Measurements from ENCODE around the gene HRH2.
A peak's percentile ranks its signal among the peaks of the same experiment; 100 is the strongest.

HRH2 gene

DNA sequence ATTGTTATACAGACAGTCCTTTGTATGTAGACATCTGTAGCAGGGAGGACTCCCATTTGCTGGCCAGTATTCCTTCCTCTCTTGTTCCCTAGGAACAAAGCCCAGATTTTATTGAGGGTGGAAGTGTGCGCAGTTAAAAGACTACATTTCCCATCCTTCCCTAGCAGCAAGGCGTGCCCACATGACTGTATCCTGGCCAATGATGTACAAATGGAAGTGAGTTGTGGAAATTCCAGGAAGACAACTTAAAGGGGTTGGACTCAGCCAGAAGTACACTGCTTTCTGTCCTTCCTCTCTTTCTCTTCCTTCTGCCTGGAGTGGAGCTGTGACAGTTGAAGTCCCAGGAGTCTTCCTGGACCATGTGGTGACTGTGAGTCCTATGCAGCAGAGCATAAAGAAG is 89.0 kb downstream of the HRH2 start:
- H3K36me3 ChIP-seq (replicated peaks in 1 of 2; ENCODE audit: control insufficient read depth in 2 of 2, insufficient read depth in 2 of 2, low read length in 2 of 2), result no peaks in the 10 kb centered on the region
- H3K9ac ChIP-seq (ENCODE audit: low read depth, low read length, poor library complexity), result no peak overlapping the region

DNA sequence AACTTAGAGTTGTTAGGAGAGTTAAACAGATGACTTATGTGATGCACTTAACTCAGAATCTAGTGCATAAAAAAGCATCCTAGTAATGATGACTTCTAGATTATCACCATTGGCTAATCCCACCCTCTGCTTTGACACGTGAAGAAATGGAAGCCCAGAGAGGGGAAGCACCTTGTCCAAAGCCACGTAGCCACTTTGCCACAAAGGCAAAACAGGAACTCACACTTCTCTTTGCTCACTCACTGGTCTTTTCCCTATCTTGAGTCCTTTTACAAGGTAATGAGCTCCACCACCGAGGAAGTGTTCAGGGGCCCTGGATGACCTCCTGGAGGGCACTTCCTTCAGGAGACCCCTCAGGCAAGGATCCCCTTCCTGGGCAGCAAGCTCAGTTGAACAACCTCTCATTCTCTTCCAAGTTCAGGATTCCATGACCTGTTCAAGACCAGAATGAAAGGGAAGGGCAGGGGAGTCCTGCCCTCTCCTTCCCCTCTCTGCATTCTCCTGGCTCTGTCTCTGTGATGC is 89.7 kb downstream of the HRH2 start:
- no peak for DNase-seq (ENCODE audit: low spot score)
- H2BK12ac ChIP-seq (ENCODE audit: low read length), result no peak overlapping the region
- no peak overlapping the region for H3K27ac ChIP-seq (replicated peaks; ENCODE audit: low read length)
- no peaks in the 10 kb centered on the region for H3K9me3 ChIP-seq (replicated peaks in 1 of 2; ENCODE audit: control insufficient read depth in 2 of 2, insufficient read depth in 1 of 2, low read depth in 1 of 2, low read length in 2 of 2)
- H2BK120ac ChIP-seq (ENCODE audit: low read depth, low read length), result no peak overlapping the region
- no peak overlapping the region for H2BK15ac ChIP-seq (ENCODE audit: low read length)
- H3K27me3 ChIP-seq (ENCODE audit: control insufficient read depth in 3 of 3, insufficient read depth in 3 of 3, low read depth in 1 of 3, low read length in 3 of 3), result peaks cover 0 to 4% (median 0%) of the 10 kb centered on the region in 3 experiments
- H4K8ac ChIP-seq (ENCODE audit: low read depth, low read length), result no peak overlapping the region
- H2AFZ ChIP-seq (ENCODE audit: low read length), result no peak overlapping the region
- no peak overlapping the region for H3K18ac ChIP-seq (ENCODE audit: low read length)
- H3K23ac ChIP-seq (ENCODE audit: low read depth, low read length, poor library complexity), result no peak overlapping the region
- H4K91ac ChIP-seq (ENCODE audit: low read depth, low read length, poor library complexity), result no peak overlapping the region
- no peak overlapping the region for H3K9ac ChIP-seq (ENCODE audit: low read depth, low read length, poor library complexity)
- WGBS, 2 donors (ENCODE audit: extremely low coverage in 2 of 2, insufficient read length in 2 of 2, insufficient replicate concordance in 1 of 2), result no CpG with 5 or more reads among the region's 3 CpGs
- H3K4me3 ChIP-seq (ENCODE audit: low read length in 2 of 2), result no peak overlapping the region
- H2BK5ac ChIP-seq (ENCODE audit: low read length), result no peak overlapping the region
- H3K4me2 ChIP-seq (ENCODE audit: insufficient read depth, low read length, poor library complexity, severe bottlenecking), result no peak overlapping the region
- peaks cover 0 to 2% of the 10 kb centered on the region in 2 donors for H3K4me1 ChIP-seq (ENCODE audit: control insufficient read depth in 2 of 2, insufficient read depth in 1 of 2, low read depth in 1 of 2, low read length in 2 of 2)
- H3K79me1 ChIP-seq (ENCODE audit: low read depth, low read length), result no peaks in the 10 kb centered on the region
- no peak overlapping the region for H3K14ac ChIP-seq (ENCODE audit: low read length)
- no peaks in the 10 kb centered on the region for H3K36me3 ChIP-seq (replicated peaks in 1 of 2; ENCODE audit: control insufficient read depth in 2 of 2, insufficient read depth in 2 of 2, low read length in 2 of 2)
- no peak overlapping the region for H2AK5ac ChIP-seq (ENCODE audit: low read depth, low read length)
- H3K4ac ChIP-seq (ENCODE audit: low read length), result no peak overlapping the region

More for the DNA sequence above, 89.0 kb downstream of the HRH2 start:
- peak; percentile 23 for DNase-seq (ENCODE audit: low spot score)
- H3K79me1 ChIP-seq (ENCODE audit: low read depth, low read length), result no peaks in the 10 kb centered on the region
- no peak overlapping the region for H2BK15ac ChIP-seq (ENCODE audit: low read length)
- H3K23ac ChIP-seq (ENCODE audit: low read depth, low read length, poor library complexity), result no peak overlapping the region
- no peak overlapping the region for H3K4ac ChIP-seq (ENCODE audit: low read length)
- H3K18ac ChIP-seq (ENCODE audit: low read length), result no peak overlapping the region
- H3K14ac ChIP-seq (ENCODE audit: low read length), result no peak overlapping the region
- H3K9me3 ChIP-seq (replicated peaks in 1 of 2; ENCODE audit: control insufficient read depth in 2 of 2, insufficient read depth in 1 of 2, low read depth in 1 of 2, low read length in 2 of 2), result no peaks in the 10 kb centered on the region
- no peak overlapping the region for H2BK120ac ChIP-seq (ENCODE audit: low read depth, low read length)
- peak overlapping the region; percentile 82 for H2AFZ ChIP-seq (ENCODE audit: low read length)
- no peak overlapping the region for H3K27ac ChIP-seq (replicated peaks; ENCODE audit: low read length)
- H3K4me3 ChIP-seq (ENCODE audit: low read length in 2 of 2), result no peak overlapping the region
- no CpG with 5 or more reads among the region's 2 CpGs for WGBS, 2 donors (ENCODE audit: extremely low coverage in 2 of 2, insufficient read length in 2 of 2, insufficient replicate concordance in 1 of 2)
- H4K91ac ChIP-seq (ENCODE audit: low read depth, low read length, poor library complexity), result no peak overlapping the region
- no peak overlapping the region for H2BK12ac ChIP-seq (ENCODE audit: low read length)
- peaks cover 0 to 2% of the 10 kb centered on the region in 2 donors for H3K4me1 ChIP-seq (ENCODE audit: control insufficient read depth in 2 of 2, insufficient read depth in 1 of 2, low read depth in 1 of 2, low read length in 2 of 2)
- no peak overlapping the region for H2AK5ac ChIP-seq (ENCODE audit: low read depth, low read length)
- no peak overlapping the region for H4K8ac ChIP-seq (ENCODE audit: low read depth, low read length)
- H3K27me3 ChIP-seq (ENCODE audit: control insufficient read depth in 3 of 3, insufficient read depth in 3 of 3, low read depth in 1 of 3, low read length in 3 of 3), result peaks cover 0 to under 1% (median 0%) of the 10 kb centered on the region in 3 experiments
- no peak overlapping the region for H2BK5ac ChIP-seq (ENCODE audit: low read length)
- H3K4me2 ChIP-seq (ENCODE audit: insufficient read depth, low read length, poor library complexity, severe bottlenecking), result no peak overlapping the region

DNA sequence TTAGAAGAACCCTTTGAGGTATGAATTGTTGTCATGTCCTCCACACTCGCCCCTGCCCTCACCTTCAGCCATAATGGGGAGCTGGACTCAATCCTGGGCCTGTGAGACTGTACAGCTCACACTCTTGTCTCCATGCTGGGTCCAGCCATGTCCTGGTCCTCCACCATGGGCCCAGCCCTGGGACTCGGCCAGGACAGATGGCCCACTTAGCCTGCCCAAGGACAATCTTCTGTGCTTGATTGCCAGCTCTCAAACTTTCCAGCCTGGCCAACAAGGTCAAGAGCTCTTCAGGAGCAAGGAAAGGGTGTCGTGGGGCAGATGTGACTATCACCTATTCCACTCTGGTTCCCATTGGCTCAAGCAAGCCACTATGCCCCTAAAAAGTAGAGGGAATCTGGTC is 90.8 kb downstream of the HRH2 start:
- Histone ChIP-seq H3K18ac (ENCODE audit: low read length) (no peak overlapping the region), H2BK5ac (ENCODE audit: low read length) (no peak overlapping the region), H3K9me3 (replicated peaks in 1 of 2; ENCODE audit: control insufficient read depth in 2 of 2, insufficient read depth in 1 of 2, low read depth in 1 of 2, low read length in 2 of 2) (no peaks in the 10 kb centered on the region), H4K91ac (ENCODE audit: low read depth, low read length, poor library complexity) (no peak overlapping the region), H3K23ac (ENCODE audit: low read depth, low read length, poor library complexity) (no peak overlapping the region), H3K14ac (ENCODE audit: low read length) (no peak overlapping the region), H3K4ac (ENCODE audit: low read length) (no peak overlapping the region), H3K9ac (ENCODE audit: low read depth, low read length, poor library complexity) (no peak overlapping the region), H3K36me3 (replicated peaks in 1 of 2; ENCODE audit: control insufficient read depth in 2 of 2, insufficient read depth in 2 of 2, low read length in 2 of 2) (no peaks in the 10 kb centered on the region), H2BK15ac (ENCODE audit: low read length) (no peak overlapping the region), H3K27me3 (ENCODE audit: control insufficient read depth in 3 of 3, insufficient read depth in 3 of 3, low read depth in 1 of 3, low read length in 3 of 3) (peaks cover 0 to 4% (median 0%) of the 10 kb centered on the region in 3 experiments), H3K79me1 (ENCODE audit: low read depth, low read length) (no peaks in the 10 kb centered on the region), H3K4me1 (ENCODE audit: control insufficient read depth in 2 of 2, insufficient read depth in 1 of 2, low read depth in 1 of 2, low read length in 2 of 2) (peaks cover 3 to 8% of the 10 kb centered on the region in 2 donors), H3K27ac (replicated peaks; ENCODE audit: low read length) (no peak overlapping the region), H2BK12ac (ENCODE audit: low read length) (no peak overlapping the region), H2AK5ac (ENCODE audit: low read depth, low read length) (no peak overlapping the region), H4K8ac (ENCODE audit: low read depth, low read length) (no peak overlapping the region), H2AFZ (ENCODE audit: low read length) (no peak overlapping the region), H3K4me3 (ENCODE audit: low read length in 2 of 2) (peak overlapping the region in 1 of 2 donors; percentile 13), H2BK120ac (ENCODE audit: low read depth, low read length) (no peak overlapping the region), H3K4me2 (ENCODE audit: insufficient read depth, low read length, poor library complexity, severe bottlenecking) (no peak overlapping the region)
- no CpG with 5 or more reads among the region's 3 CpGs for WGBS, 2 donors (ENCODE audit: extremely low coverage in 2 of 2, insufficient read length in 2 of 2, insufficient replicate concordance in 1 of 2)
- no peak for DNase-seq (ENCODE audit: low spot score)

DNA sequence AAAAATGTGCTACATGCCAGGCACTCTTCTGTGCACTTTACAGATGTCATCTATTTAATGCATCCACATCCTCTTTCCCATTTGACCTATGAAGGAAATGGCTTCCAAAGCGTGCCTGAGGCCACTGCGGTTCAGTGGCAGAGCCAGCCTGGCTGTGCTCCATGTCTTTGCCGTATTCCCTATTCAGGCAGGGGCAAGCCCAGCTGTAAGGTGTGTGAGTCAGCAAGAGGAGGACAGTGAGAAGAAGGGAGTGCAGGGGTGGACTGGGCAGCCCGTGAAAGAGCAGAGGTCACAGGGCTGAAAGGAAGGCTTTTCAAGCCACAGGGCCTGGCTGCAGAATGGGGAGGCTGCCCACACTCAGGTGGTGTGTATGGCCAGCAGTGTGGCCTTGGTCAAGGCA is 91.7 kb downstream of the HRH2 start:
- peaks cover 0 to 4% (median 0%) of the 10 kb centered on the region in 3 experiments for H3K27me3 ChIP-seq (ENCODE audit: control insufficient read depth in 3 of 3, insufficient read depth in 3 of 3, low read depth in 1 of 3, low read length in 3 of 3)
- no CpG with 5 or more reads among the region's 4 CpGs for WGBS, 2 donors (ENCODE audit: extremely low coverage in 2 of 2, insufficient read length in 2 of 2, insufficient replicate concordance in 1 of 2)

More for the DNA sequence above, 91.7 kb downstream of the HRH2 start:
- H4K8ac ChIP-seq (ENCODE audit: low read depth, low read length), result no peak overlapping the region
- no peaks in the 10 kb centered on the region for H3K36me3 ChIP-seq (replicated peaks in 1 of 2; ENCODE audit: control insufficient read depth in 2 of 2, insufficient read depth in 2 of 2, low read length in 2 of 2)
- peak overlapping the region; percentile 12 for H2AK5ac ChIP-seq (ENCODE audit: low read depth, low read length)
- no peak overlapping the region for H3K4me3 ChIP-seq (ENCODE audit: low read length in 2 of 2)
- DNase-seq (ENCODE audit: low spot score), result no peak
- no peak overlapping the region for H3K18ac ChIP-seq (ENCODE audit: low read length)
- H2BK5ac ChIP-seq (ENCODE audit: low read length), result no peak overlapping the region
- H3K23ac ChIP-seq (ENCODE audit: low read depth, low read length, poor library complexity), result no peak overlapping the region
- H3K9ac ChIP-seq (ENCODE audit: low read depth, low read length, poor library complexity), result no peak overlapping the region
- H2AFZ ChIP-seq (ENCODE audit: low read length), result no peak overlapping the region
- no peaks in the 10 kb centered on the region for H3K79me1 ChIP-seq (ENCODE audit: low read depth, low read length)
- peaks cover 3 to 8% of the 10 kb centered on the region in 2 donors for H3K4me1 ChIP-seq (ENCODE audit: control insufficient read depth in 2 of 2, insufficient read depth in 1 of 2, low read depth in 1 of 2, low read length in 2 of 2)
- no peak overlapping the region for H3K4me2 ChIP-seq (ENCODE audit: insufficient read depth, low read length, poor library complexity, severe bottlenecking)
- no peaks in the 10 kb centered on the region for H3K9me3 ChIP-seq (replicated peaks in 1 of 2; ENCODE audit: control insufficient read depth in 2 of 2, insufficient read depth in 1 of 2, low read depth in 1 of 2, low read length in 2 of 2)
- no peak overlapping the region for H4K91ac ChIP-seq (ENCODE audit: low read depth, low read length, poor library complexity)
- H2BK12ac ChIP-seq (ENCODE audit: low read length), result no peak overlapping the region
- no peak overlapping the region for H2BK15ac ChIP-seq (ENCODE audit: low read length)
- H3K14ac ChIP-seq (ENCODE audit: low read length), result no peak overlapping the region
- H3K4ac ChIP-seq (ENCODE audit: low read length), result no peak overlapping the region
- no peak overlapping the region for H2BK120ac ChIP-seq (ENCODE audit: low read depth, low read length)
- H3K27ac ChIP-seq (replicated peaks; ENCODE audit: low read length), result no peak overlapping the region
